Fibroblast of lung (primary cell): ENCODE measurements around the gene ATP6V0B. TPM values are rescaled to one million over a fixed set of nuclear protein-coding genes. Genes with fewer than 3 reads are reported as not detected.

ENCODE experiments used
- DNase-seq, 2 donors: peaks; one replicate each; pipeline versions ENCODE4 v3.0.0 to v3.0.0-alpha.2; 2010; ENCODE audit warnings: low read depth in 2 of 2
- H2AFZ ChIP-seq: 2 replicates; pipeline ENCODE4 v1.5.1; 2012; ENCODE audit warnings: low read length, control low read depth, inconsistent platforms
- H3K27ac ChIP-seq: 2 replicates; pipeline ENCODE4 v1.5.1; 2011; ENCODE audit warnings: low read length, control low read depth; ENCODE audit not compliant: insufficient read depth
- H3K27me3 ChIP-seq: 2 replicates; pipeline ENCODE4 v1.5.1; 2011; ENCODE audit warnings: mild to moderate bottlenecking, low read length; ENCODE audit not compliant: control insufficient read depth, insufficient read depth
- H3K36me3 ChIP-seq: 2 replicates; pipeline ENCODE4 v1.5.1; 2011; ENCODE audit warnings: low read length; ENCODE audit not compliant: control insufficient read depth, insufficient read depth
- H3K4me1 ChIP-seq: 2 replicates; pipeline ENCODE4 v1.5.1; 2011; ENCODE audit warnings: low read length; ENCODE audit not compliant: control insufficient read depth, insufficient read depth; ENCODE audit errors: extremely low read depth
- H3K4me2 ChIP-seq: 2 replicates; pipeline ENCODE4 v1.5.1; 2011; ENCODE audit warnings: low read length, control low read depth; ENCODE audit not compliant: insufficient read depth; ENCODE audit errors: extremely low read depth
- H3K4me3 ChIP-seq, 4 experiments: fragments of 200-600 bp in 1 of 4; sonication (generic) in 1 of 4; replicated peaks in 1 of 4; 2 replicates each; pipeline ENCODE4 v1.5.1; 2011 to 2016; ENCODE audit warnings: low read length in 4 of 4, low read depth in 3 of 4, mild to moderate bottlenecking in 3 of 4, control low read depth in 2 of 4, inconsistent platforms in 1 of 4, mixed read lengths in 1 of 4; ENCODE audit not compliant: insufficient read depth in 1 of 4; ENCODE audit errors: control extremely low read depth in 1 of 4
- H3K79me2 ChIP-seq: 2 replicates; pipeline ENCODE4 v1.5.1; 2012; ENCODE audit warnings: mild to moderate bottlenecking, low read length, inconsistent platforms; ENCODE audit not compliant: control insufficient read depth, insufficient read depth
- H3K9ac ChIP-seq: 2 replicates; pipeline ENCODE4 v1.5.1; 2011; ENCODE audit warnings: mild to moderate bottlenecking, low read length, control low read depth; ENCODE audit not compliant: insufficient read depth
- H3K9me3 ChIP-seq: 2 replicates; pipeline ENCODE4 v1.5.1; 2012; ENCODE audit warnings: low read depth, low read length; ENCODE audit not compliant: control insufficient read depth, insufficient read depth
- H4K20me1 ChIP-seq: 2 replicates; pipeline ENCODE4 v1.5.1; 2011; ENCODE audit warnings: low read length; ENCODE audit not compliant: control insufficient read depth, insufficient read depth; ENCODE audit errors: extremely low read depth
- EZH2 ChIP-seq: IDR thresholded peaks from 2 replicates; pipeline ENCODE4 v1.5.1; 2012; ENCODE audit warnings: low read length, control low read depth, mild to moderate bottlenecking; ENCODE audit errors: missing control alignments
- polyA plus RNA-seq, 2 donors: library from polyadenylated mRNA; depleted of rRNA in 1 of 2; stranded (reverse) in 1 of 2; unstranded in 1 of 2; fragments of >200 nt; gene quantifications; 2 replicates each; pipeline ENCODE4 v1.2.1, GENCODE V29; 2011 to 2012; ENCODE audit warnings: missing spikeins in 1 of 2
- total RNA-seq: library from RNA; depleted of rRNA; stranded (reverse); fragments of >200 nt; gene quantifications from 2 replicates; pipeline ENCODE4 v1.2.1, GENCODE V29; 2014
- TF ChIP-seq, protein P1 (sequence below), 2 donors: IDR thresholded peaks in 1 of 2; conservative IDR thresholded peaks in 1 of 2; 1 replicate in 1 of 2; 2 replicates in 1 of 2; pipeline ENCODE4 v1.5.1; 2011 to 2012; ENCODE audit warnings: low read length in 2 of 2, control low read depth in 1 of 2, inconsistent platforms in 1 of 2, low read depth in 1 of 2, mild to moderate bottlenecking in 1 of 2

ATP6V0B gene
- total and polyA plus RNA-seq, 2 donors (not counting 1 experiment from before 2014, with no cell fraction given) = 83.5 to 121 TPM

DNA sequence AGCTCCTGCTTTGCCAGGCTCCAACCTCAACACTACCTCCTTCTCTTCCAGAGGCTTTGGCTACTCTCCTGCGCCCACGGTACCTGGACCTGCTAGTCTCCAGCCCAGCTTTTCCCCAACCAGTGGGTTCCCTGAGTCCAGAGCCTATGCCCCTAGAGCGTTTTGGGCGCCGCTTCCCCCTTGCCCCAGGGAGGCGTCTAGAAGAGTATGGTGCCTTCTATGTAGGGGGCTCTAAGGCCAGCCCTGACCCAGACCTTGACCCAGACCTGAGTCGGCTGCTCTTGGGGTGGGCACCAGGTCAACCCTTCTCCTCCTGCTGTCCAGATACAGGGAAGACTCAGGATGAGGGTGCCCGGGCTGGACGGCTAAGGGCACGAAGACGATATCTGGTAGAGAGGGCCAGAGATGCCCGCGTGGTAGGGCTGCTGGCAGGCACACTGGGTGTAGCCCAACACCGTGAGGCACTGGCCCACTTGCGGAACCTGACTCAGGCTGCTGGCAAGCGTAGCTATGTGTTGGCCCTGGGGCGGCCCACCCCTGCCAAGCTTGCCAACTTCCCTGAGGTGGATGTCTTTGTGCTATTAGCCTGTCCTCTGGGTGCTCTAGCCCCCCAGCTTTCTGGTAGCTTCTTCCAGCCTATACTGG lies 3.3 kb upstream of the ATP6V0B start:
- Histone ChIP-seq H3K9ac (no peak overlapping the region), H3K4me1 (peaks cover 9% of the 10 kb centered on the region), H3K79me2 (peaks cover 21% of the 10 kb centered on the region), H3K27me3 (no peaks in the 10 kb centered on the region), H3K27ac (no peak overlapping the region), H3K9me3 (no peaks in the 10 kb centered on the region), H2AFZ (no peak overlapping the region), H3K36me3 (peaks cover 8% of the 10 kb centered on the region), H3K4me3 (no peak overlapping the region), H3K4me2 (no peak overlapping the region), H4K20me1 (no peaks in the 10 kb centered on the region)
- TF ChIP-seq, protein P1, sequence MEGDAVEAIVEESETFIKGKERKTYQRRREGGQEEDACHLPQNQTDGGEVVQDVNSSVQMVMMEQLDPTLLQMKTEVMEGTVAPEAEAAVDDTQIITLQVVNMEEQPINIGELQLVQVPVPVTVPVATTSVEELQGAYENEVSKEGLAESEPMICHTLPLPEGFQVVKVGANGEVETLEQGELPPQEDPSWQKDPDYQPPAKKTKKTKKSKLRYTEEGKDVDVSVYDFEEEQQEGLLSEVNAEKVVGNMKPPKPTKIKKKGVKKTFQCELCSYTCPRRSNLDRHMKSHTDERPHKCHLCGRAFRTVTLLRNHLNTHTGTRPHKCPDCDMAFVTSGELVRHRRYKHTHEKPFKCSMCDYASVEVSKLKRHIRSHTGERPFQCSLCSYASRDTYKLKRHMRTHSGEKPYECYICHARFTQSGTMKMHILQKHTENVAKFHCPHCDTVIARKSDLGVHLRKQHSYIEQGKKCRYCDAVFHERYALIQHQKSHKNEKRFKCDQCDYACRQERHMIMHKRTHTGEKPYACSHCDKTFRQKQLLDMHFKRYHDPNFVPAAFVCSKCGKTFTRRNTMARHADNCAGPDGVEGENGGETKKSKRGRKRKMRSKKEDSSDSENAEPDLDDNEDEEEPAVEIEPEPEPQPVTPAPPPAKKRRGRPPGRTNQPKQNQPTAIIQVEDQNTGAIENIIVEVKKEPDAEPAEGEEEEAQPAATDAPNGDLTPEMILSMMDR (conservative IDR thresholded peaks at IDR 0.05 in 1 of 2, IDR thresholded peaks at IDR 0.05 in 1 of 2; ENCODE audit: low read depth in 1 of 2, low read length in 2 of 2) = no peak
- no peak for TF ChIP-seq EZH2
- no peak for DNase-seq

DNA sequence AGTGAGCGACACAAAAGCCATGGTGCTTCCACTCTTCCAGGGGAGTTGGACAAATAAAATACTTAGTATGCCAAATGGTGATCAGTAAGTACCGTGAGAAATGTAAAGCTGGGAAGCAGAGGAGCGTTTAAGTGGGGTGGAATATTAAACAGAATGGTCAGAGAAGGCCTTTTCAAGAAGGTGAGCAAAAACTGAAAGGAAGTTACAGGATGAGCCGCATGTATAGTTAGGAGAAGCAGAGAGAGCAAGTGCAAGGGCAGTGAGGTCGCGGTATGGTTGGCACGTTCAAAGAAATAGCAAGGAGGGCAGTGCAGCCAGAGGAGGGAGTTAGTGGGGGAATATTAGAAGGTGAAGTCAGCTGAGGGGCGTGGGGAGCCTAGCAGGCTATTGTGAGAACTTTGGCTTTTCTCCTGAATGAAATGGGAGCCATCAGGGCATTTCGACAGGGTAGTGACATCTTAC lies 748 bp upstream of the ATP6V0B start:
- Histone ChIP-seq H3K27me3 (no peaks in the 10 kb centered on the region), H3K4me3 (peak overlapping the region in 3 of 4 experiments; percentile 73 to 87 (median 86)), H3K4me2 (peak overlapping the region; percentile 72), H3K4me1 (peaks cover 11% of the 10 kb centered on the region), H2AFZ (no peak overlapping the region), H3K9ac (no peak overlapping the region), H3K79me2 (peaks cover 26% of the 10 kb centered on the region), H3K9me3 (no peaks in the 10 kb centered on the region), H3K27ac (no peak overlapping the region), H4K20me1 (no peaks in the 10 kb centered on the region), H3K36me3 (peaks cover 15% of the 10 kb centered on the region)
- TF ChIP-seq EZH2 = no peak
- TF ChIP-seq, protein P1 (conservative IDR thresholded peaks at IDR 0.05 in 1 of 2, IDR thresholded peaks at IDR 0.05 in 1 of 2; ENCODE audit: low read depth in 1 of 2, low read length in 2 of 2) = no peak
- DNase-seq = no peak

DNA sequence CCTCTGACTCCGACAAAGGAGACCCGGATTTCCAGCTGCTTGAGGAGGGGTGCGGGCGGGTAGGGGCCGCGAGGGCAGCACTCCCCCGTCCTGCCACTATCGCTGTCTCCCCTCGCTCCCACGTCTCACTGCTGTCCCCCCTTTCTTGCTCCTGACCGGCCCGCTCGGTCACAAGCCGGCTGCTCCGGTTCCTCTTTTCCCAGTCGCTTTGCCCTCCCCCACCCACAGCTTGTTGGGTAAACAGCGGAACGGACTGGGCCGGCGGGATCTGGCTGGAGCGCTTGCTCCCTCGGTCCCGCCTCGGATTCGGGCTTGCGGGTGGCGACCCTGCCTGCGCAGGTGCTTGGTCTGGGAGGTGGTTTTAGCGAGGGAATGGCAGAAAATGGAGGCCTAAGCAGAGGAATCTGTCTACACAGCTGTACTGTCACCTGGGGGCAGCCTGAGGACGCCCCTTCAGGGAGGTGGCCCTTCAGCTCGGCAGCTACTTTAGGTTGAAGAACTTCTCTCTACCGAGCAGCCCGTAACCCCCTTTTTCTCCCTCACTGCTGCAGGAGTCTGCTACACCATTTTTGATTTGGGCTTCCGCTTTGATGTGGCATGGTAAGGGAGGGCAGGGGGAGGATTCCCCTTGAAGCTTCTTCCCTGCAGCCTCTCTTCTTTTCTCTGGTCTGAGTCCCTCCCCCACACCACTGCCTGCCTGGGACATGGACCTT lies 645 bp downstream of the ATP6V0B start:
- Histone ChIP-seq H3K36me3 (peaks cover 15% of the 10 kb centered on the region), H3K4me3 (peak overlapping the region; percentile 70 to 87 (median 86)), H3K4me1 (peaks cover 12% of the 10 kb centered on the region), H2AFZ (no peak overlapping the region), H3K4me2 (peak overlapping the region; percentile 18), H3K79me2 (peaks cover 32% of the 10 kb centered on the region), H3K27ac (peak overlapping the region; percentile 83), H3K9me3 (no peaks in the 10 kb centered on the region), H3K27me3 (no peaks in the 10 kb centered on the region), H3K9ac (peak overlapping the region; percentile 90), H4K20me1 (no peaks in the 10 kb centered on the region)
- TF ChIP-seq EZH2 = no peak
- TF ChIP-seq, protein P1 (conservative IDR thresholded peaks at IDR 0.05 in 1 of 2, IDR thresholded peaks at IDR 0.05 in 1 of 2; ENCODE audit: low read depth in 1 of 2, low read length in 2 of 2) = no peak
- DNase-seq = peak in 1 of 2 donors; percentile 14
